Coronary artery (tissue), 2 donors: Measurements from ENCODE around the gene PPP1R36.

ENCODE experiments used
- DNase-seq: peaks from one replicate; pipeline ENCODE4 v3.0.0-alpha.2; 2017; ENCODE audit warnings: low spot score
- H3K27ac ChIP-seq, 2 donors: fragments of 200-600 bp; sonication (generic); one replicate each; pipeline ENCODE4 v1.5.1; 2016 to 2019
- H3K4me3 ChIP-seq: fragments of 200-600 bp; sonication (generic); 2 replicates; pipeline ENCODE4 v1.5.1; 2016; ENCODE audit warnings: mild to moderate bottlenecking, moderate library complexity
- CTCF ChIP-seq: fragments of 200-600 bp; sonication (generic); IDR thresholded peaks from one replicate; pipeline ENCODE4 v1.5.1; 2019; ENCODE audit warnings: antibody characterized with exemption

Gene PPP1R36

DNA sequence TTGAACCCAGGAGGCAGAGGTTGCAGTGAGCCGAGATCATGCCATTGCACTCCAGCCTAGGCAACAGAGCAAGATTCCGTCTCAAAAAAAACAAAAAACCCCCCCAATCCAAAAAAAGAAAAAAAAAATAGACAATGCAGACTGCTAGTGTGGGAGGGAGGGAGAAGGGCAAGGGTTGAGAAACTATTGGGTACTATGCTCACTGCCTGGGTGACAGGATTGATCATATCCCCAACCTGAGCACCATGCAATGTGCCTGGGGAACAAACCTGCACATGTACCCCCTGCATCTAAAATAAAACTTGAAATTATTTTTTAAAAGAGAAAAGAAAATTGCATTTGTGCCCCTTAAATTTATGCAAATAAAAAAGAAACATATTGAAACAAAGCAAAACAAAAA is 88.9 kb downstream of the PPP1R36 start:
- TF ChIP-seq CTCF, result no peak
- no peak overlapping the region for H3K4me3 ChIP-seq
- no peak overlapping the region for H3K27ac ChIP-seq
- DNase-seq, result no peak
